ENCODE measurements around the gene ISCA1. TPM values are rescaled to one million over a fixed set of nuclear protein-coding genes. Genes with fewer than 3 reads are reported as not detected.

Gene ISCA1
- polyA plus RNA-seq, 1 donor from 2014 or later: 141 TPM

GRCh38 chr9:86329649-86330048, 47.3 kb upstream of the ISCA1 start:
- TF ChIP-seq, protein P1, sequence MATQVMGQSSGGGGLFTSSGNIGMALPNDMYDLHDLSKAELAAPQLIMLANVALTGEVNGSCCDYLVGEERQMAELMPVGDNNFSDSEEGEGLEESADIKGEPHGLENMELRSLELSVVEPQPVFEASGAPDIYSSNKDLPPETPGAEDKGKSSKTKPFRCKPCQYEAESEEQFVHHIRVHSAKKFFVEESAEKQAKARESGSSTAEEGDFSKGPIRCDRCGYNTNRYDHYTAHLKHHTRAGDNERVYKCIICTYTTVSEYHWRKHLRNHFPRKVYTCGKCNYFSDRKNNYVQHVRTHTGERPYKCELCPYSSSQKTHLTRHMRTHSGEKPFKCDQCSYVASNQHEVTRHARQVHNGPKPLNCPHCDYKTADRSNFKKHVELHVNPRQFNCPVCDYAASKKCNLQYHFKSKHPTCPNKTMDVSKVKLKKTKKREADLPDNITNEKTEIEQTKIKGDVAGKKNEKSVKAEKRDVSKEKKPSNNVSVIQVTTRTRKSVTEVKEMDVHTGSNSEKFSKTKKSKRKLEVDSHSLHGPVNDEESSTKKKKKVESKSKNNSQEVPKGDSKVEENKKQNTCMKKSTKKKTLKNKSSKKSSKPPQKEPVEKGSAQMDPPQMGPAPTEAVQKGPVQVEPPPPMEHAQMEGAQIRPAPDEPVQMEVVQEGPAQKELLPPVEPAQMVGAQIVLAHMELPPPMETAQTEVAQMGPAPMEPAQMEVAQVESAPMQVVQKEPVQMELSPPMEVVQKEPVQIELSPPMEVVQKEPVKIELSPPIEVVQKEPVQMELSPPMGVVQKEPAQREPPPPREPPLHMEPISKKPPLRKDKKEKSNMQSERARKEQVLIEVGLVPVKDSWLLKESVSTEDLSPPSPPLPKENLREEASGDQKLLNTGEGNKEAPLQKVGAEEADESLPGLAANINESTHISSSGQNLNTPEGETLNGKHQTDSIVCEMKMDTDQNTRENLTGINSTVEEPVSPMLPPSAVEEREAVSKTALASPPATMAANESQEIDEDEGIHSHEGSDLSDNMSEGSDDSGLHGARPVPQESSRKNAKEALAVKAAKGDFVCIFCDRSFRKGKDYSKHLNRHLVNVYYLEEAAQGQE (IDR thresholded peaks at IDR 0.05; ENCODE audit: borderline replicate concordance): no peak
- TF ChIP-seq EZH2 (IDR thresholded peaks at IDR 0.05; ENCODE audit: borderline replicate concordance, insufficient read depth, low read length, poor library complexity, severe bottlenecking): no peak
- no peak for TF ChIP-seq POLR2AphosphoS5 (IDR thresholded peaks at IDR 0.05)

DNA sequence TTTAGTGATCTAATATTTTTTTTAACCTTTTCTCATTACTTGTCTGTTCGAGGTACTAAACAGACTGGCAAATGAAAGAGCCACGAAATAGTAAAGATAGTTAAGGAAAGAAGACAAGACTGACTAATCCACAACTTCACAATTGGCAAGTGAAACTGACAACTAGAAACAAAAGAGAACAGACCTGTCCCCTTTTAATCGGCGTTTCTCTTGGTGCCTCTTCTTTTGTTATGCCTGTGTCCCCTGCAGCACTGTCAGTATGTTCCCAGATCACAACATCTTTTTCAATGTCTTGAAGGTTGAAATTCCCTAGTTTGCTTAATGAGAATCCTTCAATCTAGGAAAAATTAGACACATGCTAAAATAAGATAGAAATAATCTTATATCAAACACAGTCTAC, 45.8 kb upstream of the ISCA1 start:
- H3K9me3 ChIP-seq (ENCODE audit: low read length): no peaks in the 10 kb centered on the region
- H2AFZ ChIP-seq (ENCODE audit: low read depth, low read length): no peak overlapping the region
- H3K27me3 ChIP-seq (ENCODE audit: insufficient read depth, low read depth, low read length): no peaks in the 10 kb centered on the region
- H3K4me2 ChIP-seq (ENCODE audit: low read length): no peak overlapping the region
- H4K20me1 ChIP-seq (ENCODE audit: insufficient read depth): no peaks in the 10 kb centered on the region
- H3K36me3 ChIP-seq (ENCODE audit: insufficient read depth, low read length): peaks cover 5% of the 10 kb centered on the region
- no peaks in the 10 kb centered on the region for H3K79me2 ChIP-seq (replicated peaks; ENCODE audit: insufficient read depth, low read length)
- H3F3A ChIP-seq (ENCODE audit: insufficient read depth, low read length, poor library complexity, severe bottlenecking): no peaks in the 10 kb centered on the region
- no peak overlapping the region for H3K27ac ChIP-seq (ENCODE audit: low read length)
- no peak overlapping the region for H3K4me3 ChIP-seq (ENCODE audit: low read length)
- no peaks in the 10 kb centered on the region for H3K9me2 ChIP-seq (ENCODE audit: insufficient read depth, low read length)
- TF ChIP-seq TAF1 (IDR thresholded peaks at IDR 0.05; ENCODE audit: low read depth): no peak
- TF ChIP-seq SMC3 (conservative IDR thresholded peaks at IDR 0.05; ENCODE audit: poor library complexity): no peak
- no peak for TF ChIP-seq RAD21 (conservative IDR thresholded peaks at IDR 0.05)
- no peak for TF ChIP-seq EZH2 (IDR thresholded peaks at IDR 0.05; ENCODE audit: borderline replicate concordance, insufficient read depth, low read length, poor library complexity, severe bottlenecking)
- no peak for TF ChIP-seq MXI1 (conservative IDR thresholded peaks at IDR 0.05; ENCODE audit: poor library complexity, severe bottlenecking)
- TF ChIP-seq, protein P1 (IDR thresholded peaks at IDR 0.05; ENCODE audit: borderline replicate concordance): no peak
- TF ChIP-seq, protein P2, sequence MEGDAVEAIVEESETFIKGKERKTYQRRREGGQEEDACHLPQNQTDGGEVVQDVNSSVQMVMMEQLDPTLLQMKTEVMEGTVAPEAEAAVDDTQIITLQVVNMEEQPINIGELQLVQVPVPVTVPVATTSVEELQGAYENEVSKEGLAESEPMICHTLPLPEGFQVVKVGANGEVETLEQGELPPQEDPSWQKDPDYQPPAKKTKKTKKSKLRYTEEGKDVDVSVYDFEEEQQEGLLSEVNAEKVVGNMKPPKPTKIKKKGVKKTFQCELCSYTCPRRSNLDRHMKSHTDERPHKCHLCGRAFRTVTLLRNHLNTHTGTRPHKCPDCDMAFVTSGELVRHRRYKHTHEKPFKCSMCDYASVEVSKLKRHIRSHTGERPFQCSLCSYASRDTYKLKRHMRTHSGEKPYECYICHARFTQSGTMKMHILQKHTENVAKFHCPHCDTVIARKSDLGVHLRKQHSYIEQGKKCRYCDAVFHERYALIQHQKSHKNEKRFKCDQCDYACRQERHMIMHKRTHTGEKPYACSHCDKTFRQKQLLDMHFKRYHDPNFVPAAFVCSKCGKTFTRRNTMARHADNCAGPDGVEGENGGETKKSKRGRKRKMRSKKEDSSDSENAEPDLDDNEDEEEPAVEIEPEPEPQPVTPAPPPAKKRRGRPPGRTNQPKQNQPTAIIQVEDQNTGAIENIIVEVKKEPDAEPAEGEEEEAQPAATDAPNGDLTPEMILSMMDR (IDR thresholded peaks at IDR 0.05; ENCODE audit: poor library complexity, severe bottlenecking): no peak
- no peak for TF ChIP-seq EP300 (conservative IDR thresholded peaks at IDR 0.05; ENCODE audit: poor library complexity, severe bottlenecking)
- no peak for TF ChIP-seq POLR2AphosphoS5 (IDR thresholded peaks at IDR 0.05)
- H3K9ac ChIP-seq (ENCODE audit: low read length): no peak overlapping the region

More at GRCh38 chr9:86329649-86330048, 47.3 kb upstream of the ISCA1 start:
- H3K79me2 ChIP-seq (replicated peaks; ENCODE audit: insufficient read depth, low read length): no peaks in the 10 kb centered on the region
- no peak overlapping the region for H3K4me2 ChIP-seq (ENCODE audit: low read length)
- no peaks in the 10 kb centered on the region for H4K20me1 ChIP-seq (ENCODE audit: insufficient read depth)
- H3F3A ChIP-seq (ENCODE audit: insufficient read depth, low read length, poor library complexity, severe bottlenecking): no peaks in the 10 kb centered on the region
- H3K9ac ChIP-seq (ENCODE audit: low read length): no peak overlapping the region
- peaks cover 5% of the 10 kb centered on the region for H3K36me3 ChIP-seq (ENCODE audit: insufficient read depth, low read length)
- H3K9me3 ChIP-seq (ENCODE audit: low read length): no peaks in the 10 kb centered on the region
- H3K27me3 ChIP-seq (ENCODE audit: insufficient read depth, low read depth, low read length): no peaks in the 10 kb centered on the region
- no peak overlapping the region for H2AFZ ChIP-seq (ENCODE audit: low read depth, low read length)
- H3K4me3 ChIP-seq (ENCODE audit: low read length): no peak overlapping the region
- H3K9me2 ChIP-seq (ENCODE audit: insufficient read depth, low read length): no peaks in the 10 kb centered on the region
- H3K27ac ChIP-seq (ENCODE audit: low read length): no peak overlapping the region

Data from neural cell (in vitro differentiated cells).